Subcutaneous adipose tissue (tissue), 4 donors: ENCODE results near the gene TTC23L. TPM values are rescaled to one million over a fixed set of nuclear protein-coding genes. Genes with fewer than 3 reads are reported as not detected.

Experiments
- total RNA-seq, 4 donors: library from RNA; depleted of rRNA; stranded (reverse); fragments of >200 nt; gene quantifications; one replicate each; pipeline ENCODE4 v1.1.0, GENCODE V29; 2016
- TF ChIP-seq, protein P1 (sequence below): fragments of 450-650 bp; IDR thresholded peaks from one replicate; pipeline ENCODE4 v1.5.1; 2016; ENCODE audit warnings: low read depth, mild to moderate bottlenecking, control low read depth, antibody characterized with exemption, moderate library complexity

The TTC23L gene
- total RNA-seq, 4 donors from 2014 or later: not detected

DNA sequence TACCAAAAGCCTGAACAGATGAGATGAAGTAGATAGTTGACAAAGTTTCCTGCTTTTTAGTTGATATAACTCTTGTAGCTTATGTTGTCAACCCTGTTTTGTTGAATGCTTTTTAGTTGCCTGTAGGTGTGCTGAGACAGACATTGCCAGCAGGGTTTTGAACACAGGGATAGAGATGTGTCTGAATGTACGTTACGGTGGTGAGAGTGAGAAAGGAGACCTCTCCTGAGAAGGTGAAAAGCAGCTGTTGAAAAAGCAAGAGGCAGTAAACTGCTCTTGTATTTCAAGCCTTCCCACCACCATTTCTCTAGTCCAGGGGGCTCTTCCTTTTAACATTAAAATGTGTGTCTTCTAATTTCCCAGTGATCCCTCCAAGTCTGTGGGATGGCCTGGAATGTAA lies 105.1 kb downstream of the TTC23L start:
- TF ChIP-seq, protein P1, sequence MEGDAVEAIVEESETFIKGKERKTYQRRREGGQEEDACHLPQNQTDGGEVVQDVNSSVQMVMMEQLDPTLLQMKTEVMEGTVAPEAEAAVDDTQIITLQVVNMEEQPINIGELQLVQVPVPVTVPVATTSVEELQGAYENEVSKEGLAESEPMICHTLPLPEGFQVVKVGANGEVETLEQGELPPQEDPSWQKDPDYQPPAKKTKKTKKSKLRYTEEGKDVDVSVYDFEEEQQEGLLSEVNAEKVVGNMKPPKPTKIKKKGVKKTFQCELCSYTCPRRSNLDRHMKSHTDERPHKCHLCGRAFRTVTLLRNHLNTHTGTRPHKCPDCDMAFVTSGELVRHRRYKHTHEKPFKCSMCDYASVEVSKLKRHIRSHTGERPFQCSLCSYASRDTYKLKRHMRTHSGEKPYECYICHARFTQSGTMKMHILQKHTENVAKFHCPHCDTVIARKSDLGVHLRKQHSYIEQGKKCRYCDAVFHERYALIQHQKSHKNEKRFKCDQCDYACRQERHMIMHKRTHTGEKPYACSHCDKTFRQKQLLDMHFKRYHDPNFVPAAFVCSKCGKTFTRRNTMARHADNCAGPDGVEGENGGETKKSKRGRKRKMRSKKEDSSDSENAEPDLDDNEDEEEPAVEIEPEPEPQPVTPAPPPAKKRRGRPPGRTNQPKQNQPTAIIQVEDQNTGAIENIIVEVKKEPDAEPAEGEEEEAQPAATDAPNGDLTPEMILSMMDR: no peak

DNA sequence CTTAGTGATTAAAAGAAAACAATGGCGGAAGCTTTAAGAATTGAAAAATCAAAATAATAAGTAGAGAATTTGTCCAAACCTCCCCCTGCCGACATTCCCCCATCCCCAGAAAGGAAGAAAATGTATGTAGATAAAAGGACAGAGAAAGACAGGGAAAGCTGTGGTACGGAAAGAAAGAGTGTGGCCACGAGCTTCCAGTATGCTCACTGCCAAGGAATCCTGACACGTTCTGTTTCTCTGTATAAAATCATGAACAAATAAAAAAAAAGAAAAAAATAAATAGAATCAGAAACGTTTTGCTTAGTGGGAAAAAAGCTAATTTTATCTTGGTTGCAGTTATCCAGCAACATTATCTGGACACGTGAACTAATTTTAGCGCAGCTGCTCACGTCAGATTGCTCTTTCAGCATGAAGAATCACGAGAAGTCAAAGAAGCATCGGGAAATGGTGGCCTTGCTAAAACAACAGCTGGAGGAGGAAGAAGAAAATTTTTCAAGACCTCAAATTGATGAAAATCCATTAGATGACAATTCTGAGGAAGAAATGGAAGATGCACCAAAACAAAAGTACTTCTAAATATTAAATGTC lies 105.6 kb downstream of the TTC23L start:
- TF ChIP-seq, protein P1: no peak

Other genes starting within 250 kb of the TTC23L start
- gene RAI14, start 182.8 kb upstream of the TTC23L start, total RNA-seq: 10 to 100 TPM in 3 of 4 donors, 1 to 10 TPM in 1; 8.6 to 25.0 (median 13.2) TPM
- 10 to 100 TPM; 13.2 to 24.5 (median 16.9) TPM for gene RAD1, start 76.3 kb downstream of the TTC23L start, total RNA-seq
- 10 to 100 TPM; 14.3 to 33.8 (median 19.1) TPM for gene BRIX1, start 76.5 kb downstream of the TTC23L start, total RNA-seq
- 10 to 100 TPM; 32.1 to 43.9 (median 36.9) TPM for gene DNAJC21, start 90.4 kb downstream of the TTC23L start, total RNA-seq
- gene AGXT2, start 208.8 kb downstream of the TTC23L start, total RNA-seq: not detected